CMK (cell line): ENCODE measurements around the gene OR5B3.
"Not testable (repeated sequence)": the region's sequence is repeated elsewhere in the genome, so short reads cannot be mapped to it uniquely, and the experiment has no call there.

Experiments
- DNase-seq: peaks from one replicate; pipeline ENCODE4 v3.0.0-alpha.2; 2010; ENCODE audit warnings: low read depth

OR5B3 gene

DNA sequence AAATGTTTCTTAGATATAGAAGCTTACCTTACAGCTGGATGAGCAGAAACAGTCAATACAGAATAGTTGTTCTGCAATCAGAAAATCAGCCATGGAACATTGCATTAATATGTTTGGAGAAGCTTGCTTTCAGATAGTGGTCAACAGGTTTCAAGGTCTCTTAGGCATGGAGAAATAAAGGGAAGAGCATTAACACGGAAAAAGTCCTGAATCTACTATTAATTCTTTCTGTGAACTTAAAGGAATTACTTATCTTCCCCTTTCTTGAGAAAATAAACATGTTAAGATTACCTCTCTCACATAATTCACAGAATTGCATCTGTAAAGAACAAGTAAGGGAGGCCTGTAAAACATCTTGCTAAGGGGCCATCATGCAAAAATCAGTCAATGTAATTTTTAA lies at the start of gene OR5B3:
TSS of gene OR5B3 (minus strand) at position 101 of the 400 bp plus-strand sequence. CDS start 3,465 bp downstream, outside the sequence.
- no peak for DNase-seq

- DNase-seq = no peak
Observed at GRCh38 chr11:58451585-58451984, 44.9 kb upstream of the OR5B3 start.

DNA sequence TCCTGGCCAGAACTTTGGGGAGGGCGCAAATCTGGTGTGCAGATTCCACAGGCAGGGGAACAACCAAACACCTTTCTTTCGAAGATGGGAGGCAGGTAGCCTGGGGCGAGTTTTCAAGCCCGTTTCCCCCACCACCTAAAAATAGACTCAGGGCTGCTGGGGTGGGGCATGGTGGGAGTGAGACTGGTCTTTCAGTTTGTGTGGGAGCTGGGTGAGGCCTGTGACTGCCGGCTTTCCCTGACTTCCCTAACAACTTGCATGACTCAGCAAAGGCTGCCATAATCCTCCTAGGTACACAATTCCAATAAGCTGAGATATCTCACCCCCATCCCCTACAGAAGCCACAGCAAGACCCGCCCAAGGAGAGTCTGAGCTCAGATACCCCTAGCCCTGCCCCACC lies 39.6 kb upstream of the OR5B3 start:
- DNase-seq = no peak

DNA sequence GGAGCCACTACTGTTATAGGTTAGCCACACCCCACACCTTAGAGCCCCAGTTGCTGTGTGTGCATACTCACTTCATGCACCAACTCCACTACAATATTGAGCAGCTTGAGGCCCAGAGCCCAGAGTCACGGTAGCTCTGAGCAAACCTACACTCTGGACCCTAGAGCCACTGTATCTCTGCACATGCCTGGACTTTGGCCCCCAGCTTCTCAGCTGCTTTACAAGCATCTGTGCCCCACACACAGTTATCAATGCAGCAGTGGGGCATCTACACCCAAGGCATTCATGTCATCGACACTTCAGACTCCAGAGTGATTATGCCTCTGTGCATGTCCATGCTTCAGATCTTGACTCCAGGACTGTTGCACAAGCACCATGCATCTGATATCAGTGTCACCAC lies 37.6 kb upstream of the OR5B3 start:
- no peak for DNase-seq

GRCh38 chr11:58442136-58442535 lies 35.5 kb upstream of the OR5B3 start, which contains the start of gene OR5B12:
Gene OR5B12 (minus strand): TSS chr11:58442236. CDS start chr11:58440151, 2,085 bp downstream.
- DNase-seq = no peak

- DNase-seq = no peak
Observed at GRCh38 chr11:58438486-58438885, 31.8 kb upstream of the OR5B3 start.

DNA sequence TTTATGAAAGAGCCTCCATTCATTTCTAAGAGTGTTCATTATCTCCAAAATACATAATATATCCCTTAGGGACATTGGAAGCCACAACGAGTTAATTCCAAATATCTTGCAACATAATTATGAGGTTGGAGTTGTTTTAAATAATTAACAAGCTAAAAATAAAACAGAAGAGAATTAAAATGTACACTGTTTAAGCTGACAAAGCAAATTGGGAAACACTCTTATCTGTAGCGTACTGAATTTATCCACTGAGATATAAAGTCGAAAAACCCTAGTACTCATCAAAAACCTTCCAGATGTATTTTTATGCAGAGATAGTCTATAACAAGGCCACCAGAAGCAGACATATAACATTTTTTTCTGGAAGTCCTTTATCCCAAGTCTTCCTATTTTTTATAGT lies 27.5 kb upstream of the OR5B3 start:
- no peak for DNase-seq

- DNase-seq = no peak
Observed at GRCh38 chr11:58433638-58434203, 27.0 kb upstream of the OR5B3 start.

- no peak for DNase-seq
Observed at GRCh38 chr11:58429273-58429672, 22.6 kb upstream of the OR5B3 start.

DNA sequence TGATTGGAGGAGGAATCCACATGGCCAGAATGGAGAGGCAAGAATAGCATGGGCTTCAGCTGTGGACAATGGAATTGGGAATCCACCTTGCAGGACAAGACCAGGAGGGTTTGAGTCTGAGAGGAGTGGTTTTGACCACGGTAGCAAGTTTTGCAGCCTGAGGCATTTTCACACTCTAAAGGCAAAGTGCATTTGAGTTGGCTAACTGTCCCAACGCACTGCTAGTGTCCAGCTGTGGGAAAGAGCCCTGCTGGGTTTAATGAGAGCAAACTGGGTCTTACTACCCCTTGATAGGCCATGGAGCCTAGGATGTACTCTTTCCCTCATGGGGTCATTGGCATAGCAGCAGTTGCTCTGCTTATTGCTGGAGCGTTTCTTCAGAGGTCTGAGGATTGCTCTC lies 21.3 kb upstream of the OR5B3 start, which contains the start of gene OR5B2:
TSS of gene OR5B2 (minus strand) at position 101 of the 400 bp plus-strand sequence. CDS start 4,860 bp downstream, outside the sequence.
- no peak for DNase-seq

DNA sequence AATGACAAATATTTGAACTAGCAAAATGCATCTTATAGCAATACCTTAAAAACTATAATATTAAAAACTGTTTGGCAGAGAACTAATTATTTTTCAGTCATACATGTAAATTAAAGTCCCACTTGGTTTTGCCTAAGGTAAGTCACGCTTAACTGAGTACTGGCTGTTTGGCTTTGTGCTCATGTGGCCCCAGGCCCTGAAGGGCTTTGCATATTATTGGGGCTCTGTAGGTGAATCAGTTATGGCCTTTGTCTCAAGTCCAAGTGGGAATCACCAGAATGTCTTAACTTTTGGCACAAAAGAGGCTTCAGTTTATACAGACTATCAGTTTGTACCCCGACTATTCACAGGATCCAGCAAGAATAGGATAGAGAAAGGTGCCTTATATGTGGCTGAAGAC lies 7.1 kb downstream of the OR5B3 start:
- DNase-seq = not testable (repeated sequence)

- no peak for DNase-seq
Observed at GRCh38 chr11:58395581-58395980, 11.1 kb downstream of the OR5B3 start.

DNA sequence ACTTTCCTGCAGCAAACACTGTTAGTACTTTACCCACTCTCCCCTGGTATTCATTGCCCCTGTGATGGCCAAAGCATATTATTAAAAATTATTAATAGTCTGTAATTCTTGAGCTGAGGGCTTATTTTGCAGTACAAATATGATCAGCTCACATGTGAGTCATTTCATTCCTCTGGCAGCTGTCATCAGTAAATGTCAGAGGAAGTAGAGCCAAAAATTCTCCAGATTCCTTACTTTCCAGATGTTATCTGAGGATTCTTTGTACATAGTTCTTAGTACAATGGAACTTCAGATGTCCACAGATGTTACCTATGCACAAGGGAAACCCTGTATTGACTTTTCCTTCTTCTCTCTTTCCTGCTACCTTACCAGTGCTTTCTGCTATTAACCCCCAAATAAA lies 12.5 kb downstream of the OR5B3 start:
- no peak for DNase-seq

- DNase-seq = no peak
Observed at GRCh38 chr11:58392746-58393145, 13.9 kb downstream of the OR5B3 start.

- no peak for DNase-seq
Observed at GRCh38 chr11:58391879-58392278, 14.8 kb downstream of the OR5B3 start.

DNA sequence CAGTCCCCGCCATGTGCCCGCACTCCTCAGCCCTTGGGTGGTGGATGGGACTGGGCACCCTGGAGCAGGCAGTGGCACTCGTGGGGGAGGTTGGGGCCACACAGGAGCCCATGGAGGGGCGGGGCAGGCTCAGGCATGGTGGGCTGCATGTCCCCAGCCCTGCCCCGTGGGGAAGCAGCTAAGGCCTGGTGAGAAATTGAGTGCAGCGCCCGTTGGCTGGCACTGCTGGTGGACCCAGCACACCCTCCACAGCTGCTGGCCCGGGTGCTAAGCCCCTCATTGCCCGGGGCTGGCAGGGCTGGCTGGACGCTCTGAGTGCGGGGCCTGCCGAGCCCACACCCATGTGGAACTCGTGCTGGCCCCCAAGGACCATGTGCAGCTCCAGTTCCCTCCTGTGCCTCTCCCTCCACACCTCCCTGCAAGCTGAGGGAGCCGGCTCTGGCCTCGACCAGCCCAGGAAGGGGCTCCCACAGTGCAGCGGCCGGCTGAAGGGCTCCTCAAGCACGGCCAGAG lies 16.1 kb downstream of the OR5B3 start:
- no peak for DNase-seq

DNA sequence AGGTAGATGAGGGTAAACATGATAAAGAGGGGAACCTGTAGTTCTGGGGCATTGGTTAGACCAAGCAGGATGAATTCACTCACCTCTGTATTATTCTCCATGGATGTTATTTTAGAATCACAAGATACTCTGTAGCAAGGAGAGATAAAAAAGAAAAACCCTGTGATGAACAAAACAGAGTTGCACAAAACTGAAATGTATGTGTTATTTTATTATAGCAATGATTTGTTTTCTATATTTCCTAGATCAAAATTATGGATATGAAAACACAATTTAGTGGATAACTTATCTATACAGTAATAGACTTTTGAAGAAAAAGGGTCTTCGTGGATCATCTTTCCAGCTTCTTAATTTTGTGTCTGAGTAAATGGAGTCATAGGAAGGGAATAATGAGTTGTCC lies 47.7 kb downstream of the OR5B3 start, which contains the start of gene OR5B17:
TSS of gene OR5B17 (minus strand) at position 101 of the 400 bp plus-strand sequence. CDS start at position 101, 0 bp downstream.
- no peak for DNase-seq

DNA sequence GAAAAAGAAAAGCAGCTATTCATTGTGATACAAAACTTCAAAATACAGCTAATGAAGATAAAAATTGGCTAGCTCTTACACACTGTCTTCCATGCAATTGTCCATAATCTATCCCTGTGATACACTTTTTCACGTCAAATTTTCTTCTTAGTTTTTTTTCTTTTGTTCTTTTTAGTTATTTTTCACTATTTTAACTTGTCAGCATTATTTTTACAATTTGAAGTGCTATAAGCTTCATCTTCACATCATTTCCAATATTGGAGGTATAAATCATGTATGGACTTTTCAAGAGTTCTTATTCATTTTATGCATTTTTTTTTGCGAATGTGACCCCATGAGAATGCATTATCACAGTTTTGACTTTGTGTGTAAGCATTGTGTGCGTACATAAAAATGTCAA lies 51.9 kb downstream of the OR5B3 start:
- no peak for DNase-seq
